Neural cell (in vitro differentiated cells): Measurements from ENCODE around the gene PPM1H. TPM values are rescaled to one million over a fixed set of nuclear protein-coding genes. Genes with fewer than 3 reads are reported as not detected.

Source experiments
- H2AFZ ChIP-seq: fragments of 200-600, 300-800 bp; sonication (generic), shearing (Covaris generic); 2 replicates; pipeline ENCODE4 v1.6.0; 2014; ENCODE audit warnings: low read depth, mild to moderate bottlenecking, antibody characterized with exemption, low read length, moderate library complexity
- H3F3A ChIP-seq: fragments of 200-600 bp; shearing (Covaris generic); 2 replicates; pipeline ENCODE4 v1.6.1; 2016; ENCODE audit warnings: mild to moderate bottlenecking, moderate library complexity, mixed read lengths, antibody characterized with exemption, low read length; ENCODE audit not compliant: insufficient read depth, poor library complexity, severe bottlenecking
- H3K27ac ChIP-seq: fragments of 200-600, 300-800 bp; sonication (generic), shearing (Covaris generic); 2 replicates; pipeline ENCODE4 v1.5.1; 2014; ENCODE audit warnings: mild to moderate bottlenecking, low read length, moderate library complexity
- H3K27me3 ChIP-seq: fragments of 300-800, 200-600 bp; sonication (generic), shearing (Covaris generic); 2 replicates; pipeline ENCODE4 v1.6.0; 2014; ENCODE audit warnings: mild to moderate bottlenecking, low read depth, low read length, moderate library complexity; ENCODE audit not compliant: insufficient read depth
- H3K36me3 ChIP-seq: fragments of 300-800, 200-600 bp; sonication (generic), shearing (Covaris generic); 2 replicates; pipeline ENCODE4 v1.5.1; 2014; ENCODE audit warnings: mild to moderate bottlenecking, antibody characterized with exemption, low read length, moderate library complexity; ENCODE audit not compliant: insufficient read depth
- H3K4me2 ChIP-seq: fragments of 300-800, 200-600 bp; sonication (generic), shearing (Covaris generic); 2 replicates; pipeline ENCODE4 v1.6.0; 2014; ENCODE audit warnings: mild to moderate bottlenecking, low read length
- H3K4me3 ChIP-seq: fragments of 300-800, 200-600 bp; sonication (generic), shearing (Covaris generic); 2 replicates; pipeline ENCODE4 v1.5.1; 2014; ENCODE audit warnings: mild to moderate bottlenecking, low read length, moderate library complexity
- H3K79me2 ChIP-seq: fragments of 200-600 bp; shearing (Covaris generic); replicated peaks from 2 replicates; pipeline ENCODE4 v1.6.0; 2014; ENCODE audit warnings: mild to moderate bottlenecking, low read length, moderate library complexity; ENCODE audit not compliant: insufficient read depth
- H3K9ac ChIP-seq: fragments of 300-800, 200-600 bp; sonication (generic), shearing (Covaris generic); 2 replicates; pipeline ENCODE4 v1.6.1; 2016; ENCODE audit warnings: mild to moderate bottlenecking, low read length, mixed read lengths
- H3K9me2 ChIP-seq: fragments of 200-600 bp; shearing (Covaris generic); 2 replicates; pipeline ENCODE4 v1.6.1; 2016; ENCODE audit warnings: mild to moderate bottlenecking, low read length, mixed read lengths; ENCODE audit not compliant: insufficient read depth
- H3K9me3 ChIP-seq: fragments of 200-600, 300-800 bp; sonication (generic), shearing (Covaris generic); 2 replicates; pipeline ENCODE4 v1.6.1; 2016; ENCODE audit warnings: mild to moderate bottlenecking, mixed run types, low read length, moderate library complexity, mixed read lengths
- H4K20me1 ChIP-seq: fragments of 200-600 bp; shearing (Covaris generic); 2 replicates; pipeline ENCODE4 v1.6.1; 2016; ENCODE audit warnings: mild to moderate bottlenecking, mixed run types; ENCODE audit not compliant: insufficient read depth
- EP300 ChIP-seq: fragments of 450-650 bp; conservative IDR thresholded peaks from 2 replicates; pipeline ENCODE4 v1.6.1; 2014; ENCODE audit warnings: antibody characterized with exemption, mild to moderate bottlenecking, moderate library complexity; ENCODE audit not compliant: poor library complexity, severe bottlenecking
- EZH2 ChIP-seq: fragments of 200-600, 300-800 bp; shearing (Covaris generic), sonication (generic); IDR thresholded peaks from 2 replicates; pipeline ENCODE4 v1.6.1; 2014; ENCODE audit warnings: antibody characterized with exemption, low read length, borderline replicate concordance, mild to moderate bottlenecking; ENCODE audit not compliant: insufficient read depth, poor library complexity, severe bottlenecking
- MXI1 ChIP-seq: fragments of 450-650 bp; conservative IDR thresholded peaks from 2 replicates; pipeline ENCODE4 v1.6.1; 2014; ENCODE audit warnings: antibody characterized with exemption, mild to moderate bottlenecking; ENCODE audit not compliant: poor library complexity, severe bottlenecking
- POLR2AphosphoS5 ChIP-seq: IDR thresholded peaks from 2 replicates; pipeline ENCODE4 v1.6.1; 2012
- RAD21 ChIP-seq: fragments of 450-650 bp; conservative IDR thresholded peaks from 2 replicates; pipeline ENCODE4 v1.6.1; 2014; ENCODE audit warnings: antibody characterized with exemption, mild to moderate bottlenecking, moderate library complexity
- SMC3 ChIP-seq: fragments of 450-650 bp; conservative IDR thresholded peaks from 2 replicates; pipeline ENCODE4 v1.6.1; 2014; ENCODE audit warnings: antibody characterized with exemption, mild to moderate bottlenecking, moderate library complexity; ENCODE audit not compliant: poor library complexity
- TAF1 ChIP-seq: IDR thresholded peaks from 2 replicates; pipeline ENCODE4 v1.6.1; 2012; ENCODE audit warnings: low read depth
- polyA plus RNA-seq: library from polyadenylated mRNA; depleted of rRNA; stranded (reverse); fragments of >200 nt; gene quantifications from 2 replicates; pipeline ENCODE4 v1.2.3, GENCODE V29; 2014
- TF ChIP-seq, protein P1 (sequence below): IDR thresholded peaks from 2 replicates; pipeline ENCODE4 v1.6.1; 2012; ENCODE audit warnings: borderline replicate concordance
- TF ChIP-seq, protein P2 (sequence below): fragments of 450-650 bp; IDR thresholded peaks from 2 replicates; pipeline ENCODE4 v1.5.1; 2014; ENCODE audit warnings: antibody characterized with exemption, mild to moderate bottlenecking, moderate library complexity; ENCODE audit not compliant: poor library complexity, severe bottlenecking

PPM1H gene
- polyA plus RNA-seq, 1 donor from 2014 or later: 3.9 TPM

DNA sequence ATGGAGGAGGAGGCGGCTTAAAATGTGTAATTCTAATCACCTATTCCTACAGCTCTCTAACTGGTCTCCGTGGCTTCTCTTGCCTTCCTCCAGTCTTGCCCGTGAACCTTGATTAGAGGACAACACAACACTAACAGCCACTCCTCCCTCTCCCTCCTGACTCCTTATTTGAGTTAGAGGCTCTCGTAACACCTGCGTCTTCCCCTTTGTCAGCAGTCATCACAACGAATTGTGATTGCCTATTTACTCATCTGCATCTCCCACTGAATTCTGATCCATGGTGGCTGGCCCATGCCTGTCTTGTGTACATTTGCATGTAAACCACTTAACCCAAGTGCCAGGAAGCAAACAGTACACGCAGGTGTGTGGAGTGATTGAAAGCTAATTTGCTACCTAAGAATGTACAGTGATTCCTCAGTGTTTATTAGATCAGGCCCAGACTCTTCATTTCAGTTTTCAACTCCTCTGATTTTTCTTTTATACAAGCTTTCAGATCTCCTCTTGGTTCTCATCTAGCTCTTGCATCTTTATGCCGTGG is 313.8 kb downstream of the PPM1H start:
- Histone ChIP-seq H3K9me3 (no peaks in the 10 kb centered on the region), H3K27ac (no peak overlapping the region), H3K9me2 (no peaks in the 10 kb centered on the region), H2AFZ (no peak overlapping the region), H3K79me2 (no peaks in the 10 kb centered on the region), H3K9ac (no peak overlapping the region), H3K27me3 (no peaks in the 10 kb centered on the region), H3K4me3 (no peak overlapping the region), H3K36me3 (no peaks in the 10 kb centered on the region), H3F3A (no peaks in the 10 kb centered on the region), H3K4me2 (no peak overlapping the region), H4K20me1 (no peaks in the 10 kb centered on the region)
- no peak for TF ChIP-seq EZH2
- TF ChIP-seq EP300: no peak
- no peak for TF ChIP-seq RAD21
- TF ChIP-seq POLR2AphosphoS5: no peak
- no peak for TF ChIP-seq MXI1
- TF ChIP-seq TAF1: no peak
- no peak for TF ChIP-seq SMC3
- TF ChIP-seq, protein P1, sequence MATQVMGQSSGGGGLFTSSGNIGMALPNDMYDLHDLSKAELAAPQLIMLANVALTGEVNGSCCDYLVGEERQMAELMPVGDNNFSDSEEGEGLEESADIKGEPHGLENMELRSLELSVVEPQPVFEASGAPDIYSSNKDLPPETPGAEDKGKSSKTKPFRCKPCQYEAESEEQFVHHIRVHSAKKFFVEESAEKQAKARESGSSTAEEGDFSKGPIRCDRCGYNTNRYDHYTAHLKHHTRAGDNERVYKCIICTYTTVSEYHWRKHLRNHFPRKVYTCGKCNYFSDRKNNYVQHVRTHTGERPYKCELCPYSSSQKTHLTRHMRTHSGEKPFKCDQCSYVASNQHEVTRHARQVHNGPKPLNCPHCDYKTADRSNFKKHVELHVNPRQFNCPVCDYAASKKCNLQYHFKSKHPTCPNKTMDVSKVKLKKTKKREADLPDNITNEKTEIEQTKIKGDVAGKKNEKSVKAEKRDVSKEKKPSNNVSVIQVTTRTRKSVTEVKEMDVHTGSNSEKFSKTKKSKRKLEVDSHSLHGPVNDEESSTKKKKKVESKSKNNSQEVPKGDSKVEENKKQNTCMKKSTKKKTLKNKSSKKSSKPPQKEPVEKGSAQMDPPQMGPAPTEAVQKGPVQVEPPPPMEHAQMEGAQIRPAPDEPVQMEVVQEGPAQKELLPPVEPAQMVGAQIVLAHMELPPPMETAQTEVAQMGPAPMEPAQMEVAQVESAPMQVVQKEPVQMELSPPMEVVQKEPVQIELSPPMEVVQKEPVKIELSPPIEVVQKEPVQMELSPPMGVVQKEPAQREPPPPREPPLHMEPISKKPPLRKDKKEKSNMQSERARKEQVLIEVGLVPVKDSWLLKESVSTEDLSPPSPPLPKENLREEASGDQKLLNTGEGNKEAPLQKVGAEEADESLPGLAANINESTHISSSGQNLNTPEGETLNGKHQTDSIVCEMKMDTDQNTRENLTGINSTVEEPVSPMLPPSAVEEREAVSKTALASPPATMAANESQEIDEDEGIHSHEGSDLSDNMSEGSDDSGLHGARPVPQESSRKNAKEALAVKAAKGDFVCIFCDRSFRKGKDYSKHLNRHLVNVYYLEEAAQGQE: no peak
- TF ChIP-seq, protein P2, sequence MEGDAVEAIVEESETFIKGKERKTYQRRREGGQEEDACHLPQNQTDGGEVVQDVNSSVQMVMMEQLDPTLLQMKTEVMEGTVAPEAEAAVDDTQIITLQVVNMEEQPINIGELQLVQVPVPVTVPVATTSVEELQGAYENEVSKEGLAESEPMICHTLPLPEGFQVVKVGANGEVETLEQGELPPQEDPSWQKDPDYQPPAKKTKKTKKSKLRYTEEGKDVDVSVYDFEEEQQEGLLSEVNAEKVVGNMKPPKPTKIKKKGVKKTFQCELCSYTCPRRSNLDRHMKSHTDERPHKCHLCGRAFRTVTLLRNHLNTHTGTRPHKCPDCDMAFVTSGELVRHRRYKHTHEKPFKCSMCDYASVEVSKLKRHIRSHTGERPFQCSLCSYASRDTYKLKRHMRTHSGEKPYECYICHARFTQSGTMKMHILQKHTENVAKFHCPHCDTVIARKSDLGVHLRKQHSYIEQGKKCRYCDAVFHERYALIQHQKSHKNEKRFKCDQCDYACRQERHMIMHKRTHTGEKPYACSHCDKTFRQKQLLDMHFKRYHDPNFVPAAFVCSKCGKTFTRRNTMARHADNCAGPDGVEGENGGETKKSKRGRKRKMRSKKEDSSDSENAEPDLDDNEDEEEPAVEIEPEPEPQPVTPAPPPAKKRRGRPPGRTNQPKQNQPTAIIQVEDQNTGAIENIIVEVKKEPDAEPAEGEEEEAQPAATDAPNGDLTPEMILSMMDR: no peak

DNA sequence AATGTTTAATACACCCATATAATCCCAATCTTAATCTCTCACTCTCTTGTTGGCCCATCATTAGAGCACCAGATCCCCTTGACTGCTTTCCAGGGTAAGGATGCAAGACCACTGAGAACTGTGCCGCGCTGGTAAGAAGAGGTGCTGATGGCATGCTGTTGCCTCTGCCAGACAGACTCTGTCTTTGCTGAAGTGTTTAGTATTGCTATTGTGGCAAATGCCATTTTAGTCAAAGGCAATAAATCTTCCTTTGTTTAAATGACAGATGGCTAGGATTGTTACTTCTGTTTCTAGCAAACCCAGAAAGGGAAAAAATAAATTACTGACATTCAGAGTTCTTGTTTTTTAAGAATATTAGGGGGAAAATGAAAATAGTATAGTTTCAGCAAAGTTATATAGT is 316.0 kb downstream of the PPM1H start:
- Histone ChIP-seq H3K36me3 (no peaks in the 10 kb centered on the region), H2AFZ (no peak overlapping the region), H4K20me1 (no peaks in the 10 kb centered on the region), H3K9me3 (no peaks in the 10 kb centered on the region), H3K27me3 (no peaks in the 10 kb centered on the region), H3K9ac (no peak overlapping the region), H3K79me2 (no peaks in the 10 kb centered on the region), H3K9me2 (no peaks in the 10 kb centered on the region), H3K4me2 (no peak overlapping the region), H3K4me3 (no peak overlapping the region), H3K27ac (no peak overlapping the region), H3F3A (no peaks in the 10 kb centered on the region)
- TF ChIP-seq SMC3 (no peak), EZH2 (no peak), MXI1 (no peak), TAF1 (no peak), EP300 (no peak)
- TF ChIP-seq, protein P2: no peak
